K562 treated with DMSO at 1 percent for 4 hours (cell line): Measurements from ENCODE around the gene PFAS. TPM values are rescaled to one million over a fixed set of nuclear protein-coding genes. Genes with fewer than 3 reads are reported as not detected.

Experiments
- total RNA-seq: library from RNA; unstranded; fragments of 300-600 nt; gene quantifications from 2 replicates; pipeline ENCODE4 v1.2.3, GENCODE V29; 2022; ENCODE audit not compliant: insufficient read depth

Gene PFAS, protein sequence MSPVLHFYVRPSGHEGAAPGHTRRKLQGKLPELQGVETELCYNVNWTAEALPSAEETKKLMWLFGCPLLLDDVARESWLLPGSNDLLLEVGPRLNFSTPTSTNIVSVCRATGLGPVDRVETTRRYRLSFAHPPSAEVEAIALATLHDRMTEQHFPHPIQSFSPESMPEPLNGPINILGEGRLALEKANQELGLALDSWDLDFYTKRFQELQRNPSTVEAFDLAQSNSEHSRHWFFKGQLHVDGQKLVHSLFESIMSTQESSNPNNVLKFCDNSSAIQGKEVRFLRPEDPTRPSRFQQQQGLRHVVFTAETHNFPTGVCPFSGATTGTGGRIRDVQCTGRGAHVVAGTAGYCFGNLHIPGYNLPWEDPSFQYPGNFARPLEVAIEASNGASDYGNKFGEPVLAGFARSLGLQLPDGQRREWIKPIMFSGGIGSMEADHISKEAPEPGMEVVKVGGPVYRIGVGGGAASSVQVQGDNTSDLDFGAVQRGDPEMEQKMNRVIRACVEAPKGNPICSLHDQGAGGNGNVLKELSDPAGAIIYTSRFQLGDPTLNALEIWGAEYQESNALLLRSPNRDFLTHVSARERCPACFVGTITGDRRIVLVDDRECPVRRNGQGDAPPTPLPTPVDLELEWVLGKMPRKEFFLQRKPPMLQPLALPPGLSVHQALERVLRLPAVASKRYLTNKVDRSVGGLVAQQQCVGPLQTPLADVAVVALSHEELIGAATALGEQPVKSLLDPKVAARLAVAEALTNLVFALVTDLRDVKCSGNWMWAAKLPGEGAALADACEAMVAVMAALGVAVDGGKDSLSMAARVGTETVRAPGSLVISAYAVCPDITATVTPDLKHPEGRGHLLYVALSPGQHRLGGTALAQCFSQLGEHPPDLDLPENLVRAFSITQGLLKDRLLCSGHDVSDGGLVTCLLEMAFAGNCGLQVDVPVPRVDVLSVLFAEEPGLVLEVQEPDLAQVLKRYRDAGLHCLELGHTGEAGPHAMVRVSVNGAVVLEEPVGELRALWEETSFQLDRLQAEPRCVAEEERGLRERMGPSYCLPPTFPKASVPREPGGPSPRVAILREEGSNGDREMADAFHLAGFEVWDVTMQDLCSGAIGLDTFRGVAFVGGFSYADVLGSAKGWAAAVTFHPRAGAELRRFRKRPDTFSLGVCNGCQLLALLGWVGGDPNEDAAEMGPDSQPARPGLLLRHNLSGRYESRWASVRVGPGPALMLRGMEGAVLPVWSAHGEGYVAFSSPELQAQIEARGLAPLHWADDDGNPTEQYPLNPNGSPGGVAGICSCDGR (N-terminal part only)
- 7.0 and 10.4 TPM in 2 replicates for total RNA-seq

DNA sequence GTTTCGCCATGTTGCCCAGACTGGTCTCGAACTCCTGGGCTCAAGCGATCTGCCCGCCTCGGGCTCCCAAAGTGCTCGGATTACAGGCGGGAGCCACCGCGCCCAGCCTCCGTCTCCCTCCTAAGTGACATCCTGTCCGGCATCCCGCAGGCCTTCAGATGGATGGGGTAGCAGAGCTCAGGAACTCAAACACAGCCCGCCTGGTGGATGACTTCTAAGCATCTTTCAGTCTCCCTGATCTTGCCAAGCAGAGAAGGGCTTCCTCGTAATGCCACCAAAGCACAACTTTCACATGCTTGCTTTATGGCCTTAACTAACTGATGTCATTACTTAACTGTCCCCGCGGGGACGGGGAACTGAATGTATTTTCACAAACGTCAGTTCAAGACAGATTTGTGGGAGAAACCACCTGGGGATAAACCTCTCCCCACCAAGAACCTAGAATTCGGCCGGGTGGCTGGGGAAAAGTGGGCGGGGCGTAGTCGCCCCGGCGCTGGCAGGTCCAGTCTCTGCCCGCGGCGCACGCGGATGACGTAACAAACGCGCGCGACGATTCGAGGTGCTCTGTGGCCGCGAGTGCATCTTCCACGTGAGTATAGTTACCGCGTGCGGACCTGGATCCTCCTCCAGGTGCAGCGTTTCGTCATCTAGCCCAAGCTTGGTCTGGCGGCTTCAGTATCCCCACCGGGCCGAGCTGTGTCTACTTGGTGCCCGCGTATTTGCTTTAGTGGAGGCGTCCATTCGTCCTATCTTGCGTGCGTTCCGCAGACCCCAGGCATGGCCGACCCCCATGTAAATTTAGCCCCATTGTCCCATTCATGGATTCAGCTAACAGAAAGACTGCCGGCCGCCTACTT lies at the start of gene PFAS:
Gene PFAS, plus strand, starts transcription at position 539 of the 857 bp plus-strand sequence. CDS start 4,649 bp downstream, outside the sequence.

DNA sequence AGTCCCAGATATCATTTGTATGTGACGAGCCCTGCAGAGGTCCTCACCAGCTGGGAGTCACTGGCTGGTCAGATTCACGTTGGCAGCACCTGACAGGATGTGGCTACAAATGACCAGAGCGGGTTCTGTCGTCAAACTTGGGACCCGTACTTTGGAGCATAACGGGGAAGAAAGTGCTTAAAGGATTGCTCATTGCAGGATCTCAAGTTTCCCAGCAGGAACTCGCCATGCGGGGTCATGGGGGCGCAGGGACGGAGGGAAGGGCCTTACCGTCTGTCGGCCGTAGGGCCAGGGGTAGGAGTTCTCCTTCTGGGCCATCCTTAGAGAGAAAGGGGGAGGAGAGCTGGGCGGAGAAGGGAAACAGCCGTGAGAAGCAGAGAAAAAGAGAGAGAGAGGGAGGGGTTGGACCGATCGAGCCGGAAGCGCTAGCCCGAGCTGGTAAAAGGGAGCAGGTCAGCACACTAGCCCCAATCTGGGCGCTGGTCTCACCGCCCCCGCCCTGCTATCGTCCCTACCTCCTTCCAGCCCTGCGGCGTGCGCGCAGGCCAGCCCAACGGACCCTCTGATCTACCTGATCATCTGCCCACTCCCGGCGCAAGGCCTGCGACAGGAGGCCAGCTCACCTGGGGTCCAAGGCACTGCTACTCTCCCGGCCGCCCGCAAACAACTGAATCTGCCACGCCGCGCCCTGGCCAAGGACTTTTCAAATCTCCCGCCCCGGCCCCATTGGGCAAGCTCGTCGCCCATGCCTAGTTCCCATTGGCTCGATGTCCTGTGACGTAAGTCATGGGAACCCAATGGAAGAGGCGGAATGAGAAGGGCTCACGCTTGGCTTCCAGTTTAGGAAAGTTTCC lies 39.0 kb upstream of the PFAS start, which contains the start of gene AURKB:
Gene AURKB, minus strand, starts transcription at position 669 of the 854 bp plus-strand sequence. Its CDS starts 351 bp downstream, at position 318.

DNA sequence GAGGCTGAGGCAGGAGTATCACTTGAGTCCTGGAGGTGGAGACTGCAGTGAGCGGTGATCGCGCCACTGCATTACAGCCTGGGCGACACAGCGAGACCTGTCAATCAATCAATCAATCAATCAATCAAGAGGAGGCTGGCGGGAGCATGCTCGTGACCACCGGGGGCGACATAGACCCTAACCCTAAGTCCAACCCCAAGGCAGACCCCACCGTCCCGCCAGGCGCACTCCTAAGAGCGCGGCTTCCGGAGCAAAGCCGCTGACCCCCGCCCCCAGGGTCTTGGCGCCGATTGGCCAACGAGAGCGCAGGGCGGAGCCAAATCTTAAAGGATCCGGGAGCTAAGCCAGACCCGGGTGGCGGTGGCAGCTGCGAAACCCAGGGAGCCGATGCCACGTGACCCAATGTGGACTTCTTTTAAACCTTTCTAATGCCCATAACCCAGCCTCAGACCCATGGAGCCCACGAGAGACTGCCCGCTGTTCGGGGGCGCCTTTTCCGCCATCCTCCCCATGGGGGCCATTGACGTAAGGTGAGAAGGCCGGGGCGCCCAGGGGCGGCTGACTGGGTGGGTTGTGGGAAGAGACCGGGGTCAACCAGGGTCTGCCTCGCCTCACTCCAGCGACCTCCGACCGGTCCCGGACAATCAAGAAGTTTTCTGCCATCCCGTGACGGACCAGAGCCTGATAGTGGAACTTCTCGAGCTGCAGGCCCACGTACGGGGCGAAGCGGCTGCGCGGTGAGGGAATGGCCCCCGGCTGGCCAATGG lies 39.4 kb downstream of the PFAS start, which contains the start of gene RANGRF:
Gene RANGRF, plus strand, starts transcription at position 335 of the 767 bp plus-strand sequence. Its CDS starts 119 bp downstream, at position 454.

Other genes with a start within 250 kb of the PFAS start
- not detected in 2 replicates for gene GUCY2D, start 246.7 kb upstream of the PFAS start, total RNA-seq
- gene ALOX15B, start 210.2 kb upstream of the PFAS start, total RNA-seq = not detected in 2 replicates
- not detected in 2 replicates for gene ALOX12B, start 161.6 kb upstream of the PFAS start, total RNA-seq
- gene ALOXE3, start 130.8 kb upstream of the PFAS start, total RNA-seq = not detected in 2 replicates
- gene HES7, start 125.2 kb upstream of the PFAS start, total RNA-seq = 1.7 TPM in 1 of 2 replicates, not detected in the other
- gene PER1, start 96.9 kb upstream of the PFAS start, total RNA-seq = 7.5 and 13.8 TPM in 2 replicates
- gene VAMP2, start 86.3 kb upstream of the PFAS start, total RNA-seq = 40.3 and 40.9 TPM in 2 replicates
- 7.7 and 11.9 TPM in 2 replicates for gene TMEM107, start 72.9 kb upstream of the PFAS start, total RNA-seq
- 5.2 and 6.4 TPM in 2 replicates for gene BORCS6, start 59.1 kb upstream of the PFAS start, total RNA-seq
- 125 and 132 TPM in 2 replicates for gene AURKB, start 38.7 kb upstream of the PFAS start, total RNA-seq
- 3.3 and 8.0 TPM in 2 replicates for gene CTC1, start 1.2 kb upstream of the PFAS start, total RNA-seq
- 19.4 and 26.5 TPM in 2 replicates for gene RANGRF, start 39.4 kb downstream of the PFAS start, total RNA-seq
- gene SLC25A35, start 46.1 kb downstream of the PFAS start, total RNA-seq = 2.8 and 4.8 TPM in 2 replicates
- gene ARHGEF15, start 61.0 kb downstream of the PFAS start, total RNA-seq = not detected in 2 replicates
- gene ODF4, start 90.6 kb downstream of the PFAS start, total RNA-seq = not detected in 2 replicates
- gene RPL26, start 133.9 kb downstream of the PFAS start, total RNA-seq = 5,727 and 6,372 TPM in 2 replicates
- gene RNF222, start 148.5 kb downstream of the PFAS start, total RNA-seq = not detected in 2 replicates
- 35.7 and 39.1 TPM in 2 replicates for gene NDEL1, start 186.6 kb downstream of the PFAS start, total RNA-seq